Nephron (organoid): ENCODE data around the gene KIF2C.

ENCODE experiments used
- H3K27ac Mint-ChIP-seq, 3 experiments: 2 replicates each; pipeline ENCODE4 v1.8.0; 2020; ENCODE audit warnings: mixed read lengths in 3 of 3, mild to moderate bottlenecking in 2 of 3, moderate library complexity in 1 of 3
- H3K27me3 Mint-ChIP-seq: 2 replicates; pipeline ENCODE4 v1.8.0; 2021; ENCODE audit warnings: low read depth, mild to moderate bottlenecking, moderate library complexity, mixed read lengths
- H3K36me3 Mint-ChIP-seq: 2 replicates; pipeline ENCODE4 v1.8.0; 2020; ENCODE audit warnings: low read depth, mixed read lengths
- H3K4me1 Mint-ChIP-seq: 2 replicates; pipeline ENCODE4 v1.8.0; 2020; ENCODE audit warnings: mixed read lengths
- H3K4me3 Mint-ChIP-seq, 3 experiments: 2 replicates each; pipeline ENCODE4 v1.8.0; 2020; ENCODE audit warnings: mild to moderate bottlenecking in 3 of 3, mixed read lengths in 3 of 3, moderate library complexity in 2 of 3
- H3K9me3 Mint-ChIP-seq: 2 replicates; pipeline ENCODE4 v1.8.0; 2020; ENCODE audit warnings: mixed read lengths
- TF ChIP-seq, protein P1 (sequence below), 3 experiments: fragments of 200-600 bp; sonication (generic); IDR thresholded peaks; one replicate each; pipeline ENCODE4 v1.5.0; 2021; ENCODE audit warnings: antibody characterized with exemption in 3 of 3; ENCODE audit not compliant: unreplicated experiment in 3 of 3

Gene KIF2C

DNA sequence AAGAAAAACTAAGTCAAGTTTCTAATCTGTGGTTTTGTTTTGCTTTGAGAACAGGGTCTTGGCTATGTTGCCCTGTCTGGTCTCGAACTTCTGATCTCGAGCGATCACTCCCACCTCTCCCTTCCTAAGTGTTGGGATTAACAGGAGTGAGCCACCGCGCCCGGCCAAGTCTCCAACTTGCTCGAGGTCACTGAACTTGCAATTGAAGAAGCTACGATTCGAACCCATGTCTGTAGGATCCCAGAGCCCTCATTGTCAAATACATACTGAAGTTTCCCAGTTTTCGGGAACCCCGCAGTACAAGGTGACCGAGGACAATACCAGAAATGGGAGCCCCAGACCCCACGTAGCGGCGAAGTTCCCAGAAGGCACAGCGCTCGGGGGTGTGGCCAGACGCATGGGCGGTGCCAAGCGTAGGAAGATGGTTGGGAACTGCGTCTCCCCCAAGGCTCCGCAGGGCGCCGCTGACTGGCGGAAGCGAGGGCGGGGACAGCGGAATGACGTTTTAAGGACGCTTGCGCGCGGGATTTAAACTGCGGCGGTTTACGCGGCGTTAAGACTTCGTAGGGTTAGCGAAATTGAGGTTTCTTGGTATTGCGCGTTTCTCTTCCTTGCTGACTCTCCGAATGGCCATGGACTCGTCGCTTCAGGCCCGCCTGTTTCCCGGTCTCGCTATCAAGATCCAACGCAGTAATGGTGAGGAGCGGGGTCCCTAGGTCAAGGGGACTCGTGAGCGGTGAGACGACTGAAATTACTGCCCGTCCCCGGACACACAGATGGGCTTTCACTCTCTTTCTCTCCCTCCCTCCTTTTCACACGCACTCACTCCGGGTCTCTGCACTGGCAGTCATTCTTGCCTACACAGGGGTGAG is at the start of gene KIF2C:
Gene KIF2C (plus strand): TSS at position 531 of the 872 bp plus-strand sequence. CDS start 96 bp downstream, at position 627.
- TF ChIP-seq, protein P1, sequence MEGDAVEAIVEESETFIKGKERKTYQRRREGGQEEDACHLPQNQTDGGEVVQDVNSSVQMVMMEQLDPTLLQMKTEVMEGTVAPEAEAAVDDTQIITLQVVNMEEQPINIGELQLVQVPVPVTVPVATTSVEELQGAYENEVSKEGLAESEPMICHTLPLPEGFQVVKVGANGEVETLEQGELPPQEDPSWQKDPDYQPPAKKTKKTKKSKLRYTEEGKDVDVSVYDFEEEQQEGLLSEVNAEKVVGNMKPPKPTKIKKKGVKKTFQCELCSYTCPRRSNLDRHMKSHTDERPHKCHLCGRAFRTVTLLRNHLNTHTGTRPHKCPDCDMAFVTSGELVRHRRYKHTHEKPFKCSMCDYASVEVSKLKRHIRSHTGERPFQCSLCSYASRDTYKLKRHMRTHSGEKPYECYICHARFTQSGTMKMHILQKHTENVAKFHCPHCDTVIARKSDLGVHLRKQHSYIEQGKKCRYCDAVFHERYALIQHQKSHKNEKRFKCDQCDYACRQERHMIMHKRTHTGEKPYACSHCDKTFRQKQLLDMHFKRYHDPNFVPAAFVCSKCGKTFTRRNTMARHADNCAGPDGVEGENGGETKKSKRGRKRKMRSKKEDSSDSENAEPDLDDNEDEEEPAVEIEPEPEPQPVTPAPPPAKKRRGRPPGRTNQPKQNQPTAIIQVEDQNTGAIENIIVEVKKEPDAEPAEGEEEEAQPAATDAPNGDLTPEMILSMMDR (IDR thresholded peaks at IDR 0.05; ENCODE audit: unreplicated experiment in 3 of 3): no peak
- no peaks in the 10 kb centered on the region for H3K9me3 Mint-ChIP-seq
- peaks cover 16% of the 10 kb centered on the region for H3K4me1 Mint-ChIP-seq
- H3K36me3 Mint-ChIP-seq: peaks cover 12% of the 10 kb centered on the region
- H3K4me3 Mint-ChIP-seq: peak within 1 kb of the TSS; percentile 90 to 97 (median 94)
- no peaks in the 10 kb centered on the region for H3K27me3 Mint-ChIP-seq
- H3K27ac Mint-ChIP-seq: peak within 1 kb of the TSS; percentile 95 to 98 (median 97)

DNA sequence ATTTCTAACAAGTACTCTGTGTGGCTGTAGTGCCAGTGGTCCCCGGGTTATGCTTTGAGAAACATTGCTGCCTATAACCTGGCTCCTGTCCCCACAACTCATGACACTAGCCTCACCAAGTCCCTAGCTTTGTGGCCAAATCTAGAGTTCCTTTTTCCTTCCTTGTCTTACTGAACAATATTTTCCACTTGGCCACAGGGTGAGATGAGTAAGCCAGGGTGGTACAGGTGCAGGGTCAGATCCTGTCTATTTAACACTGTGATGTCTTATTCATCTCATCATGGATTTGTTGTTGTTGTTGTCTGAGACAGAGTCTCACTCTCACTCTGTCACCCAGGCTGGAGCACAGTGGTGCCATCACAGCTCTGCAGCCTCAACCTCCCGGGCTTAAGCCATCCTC is 46.5 kb upstream of the KIF2C start:
- H3K27ac Mint-ChIP-seq: no peak overlapping the region
- H3K36me3 Mint-ChIP-seq: peaks cover 5% of the 10 kb centered on the region
- TF ChIP-seq, protein P1 (IDR thresholded peaks at IDR 0.05; ENCODE audit: unreplicated experiment in 3 of 3): no peak
- peaks cover under 1% of the 10 kb centered on the region for H3K27me3 Mint-ChIP-seq
- H3K4me1 Mint-ChIP-seq: no peaks in the 10 kb centered on the region
- no peaks in the 10 kb centered on the region for H3K9me3 Mint-ChIP-seq
- no peak overlapping the region for H3K4me3 Mint-ChIP-seq

DNA sequence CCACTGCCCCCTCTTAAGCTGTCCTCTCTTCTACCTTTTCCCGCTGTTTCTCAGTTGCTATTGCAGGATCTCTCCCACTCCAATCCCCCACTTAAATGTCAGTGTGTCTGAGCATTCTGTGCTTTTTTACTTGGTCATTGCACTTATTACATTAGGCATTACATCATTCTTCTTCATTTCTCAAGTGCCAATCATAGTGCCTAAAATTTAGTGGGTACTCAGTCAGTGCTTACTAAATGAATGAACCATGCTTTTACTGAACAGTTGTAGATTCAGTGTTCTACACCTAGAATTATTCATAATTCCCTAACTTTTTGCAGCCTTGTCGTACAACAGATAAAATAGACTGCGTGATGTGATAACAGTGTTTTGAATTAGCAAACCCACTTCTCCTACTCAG is 45.7 kb upstream of the KIF2C start:
- no peaks in the 10 kb centered on the region for H3K4me1 Mint-ChIP-seq
- no peak overlapping the region for H3K27ac Mint-ChIP-seq
- H3K9me3 Mint-ChIP-seq: no peaks in the 10 kb centered on the region
- H3K36me3 Mint-ChIP-seq: peaks cover 5% of the 10 kb centered on the region
- TF ChIP-seq, protein P1 (IDR thresholded peaks at IDR 0.05; ENCODE audit: unreplicated experiment in 3 of 3): no peak
- peaks cover 4% of the 10 kb centered on the region for H3K27me3 Mint-ChIP-seq
- H3K4me3 Mint-ChIP-seq: no peak overlapping the region

DNA sequence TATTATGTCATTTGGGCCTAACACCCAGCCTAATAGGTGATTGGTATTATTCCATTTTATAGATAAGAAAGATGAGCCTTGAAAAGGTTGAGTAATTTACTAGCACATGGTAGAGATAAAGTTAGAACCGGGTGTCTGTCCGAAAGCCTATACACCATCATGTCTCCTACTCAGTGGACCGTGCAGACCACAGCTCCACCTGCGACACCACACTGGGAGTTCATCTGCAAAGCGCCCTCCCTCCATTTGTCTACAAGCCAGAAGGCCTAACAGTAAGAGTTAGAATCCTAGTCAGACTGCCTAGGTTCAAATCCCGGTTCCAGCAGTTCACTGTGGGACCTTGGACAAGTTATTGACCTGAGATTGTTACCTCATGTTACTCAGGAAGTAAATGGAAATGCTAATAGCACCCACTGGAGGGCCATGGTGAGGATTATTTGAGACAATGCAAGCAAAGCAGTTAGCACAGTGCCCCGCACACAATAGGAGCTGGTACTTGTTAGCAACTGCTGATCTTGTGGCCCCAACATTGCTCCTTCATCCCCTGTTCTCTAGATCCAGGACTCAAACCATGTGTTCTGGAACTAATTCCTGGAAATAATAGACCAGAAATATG is 44.7 kb upstream of the KIF2C start:
- TF ChIP-seq, protein P1 (IDR thresholded peaks at IDR 0.05; ENCODE audit: unreplicated experiment in 3 of 3): no peak
- H3K36me3 Mint-ChIP-seq: peaks cover 5% of the 10 kb centered on the region
- no peak overlapping the region for H3K4me3 Mint-ChIP-seq
- H3K27ac Mint-ChIP-seq: no peak overlapping the region
- no peaks in the 10 kb centered on the region for H3K9me3 Mint-ChIP-seq
- H3K4me1 Mint-ChIP-seq: no peaks in the 10 kb centered on the region
- peaks cover 4% of the 10 kb centered on the region for H3K27me3 Mint-ChIP-seq

DNA sequence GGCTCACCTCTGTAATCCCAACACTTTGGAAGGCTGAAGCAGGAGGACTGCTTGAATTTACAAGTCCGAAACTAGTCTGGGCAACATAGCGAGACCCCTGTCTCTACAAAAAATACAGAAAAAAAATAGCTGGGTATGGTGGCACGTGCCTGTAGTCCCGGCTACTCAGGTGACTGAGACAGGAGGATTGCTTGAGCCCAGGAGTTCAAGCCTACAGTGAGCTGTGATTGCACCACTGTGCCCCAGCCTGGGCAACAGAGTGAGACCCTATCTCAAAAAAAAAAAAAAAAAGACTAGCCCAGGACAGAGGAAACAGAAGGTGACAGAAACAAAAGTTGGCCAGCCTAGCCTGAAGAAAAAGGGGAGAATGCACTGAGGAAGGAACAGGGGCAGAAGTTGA is 44.0 kb upstream of the KIF2C start:
- Mint-ChIP-seq H3K4me3 (no peak overlapping the region), H3K9me3 (no peaks in the 10 kb centered on the region), H3K27ac (no peak overlapping the region), H3K27me3 (peaks cover 4% of the 10 kb centered on the region), H3K36me3 (peaks cover 5% of the 10 kb centered on the region), H3K4me1 (no peaks in the 10 kb centered on the region)
- TF ChIP-seq, protein P1 (IDR thresholded peaks at IDR 0.05; ENCODE audit: unreplicated experiment in 3 of 3): no peak
